ENCODE measurements around the gene STK39.

The STK39 gene

DNA sequence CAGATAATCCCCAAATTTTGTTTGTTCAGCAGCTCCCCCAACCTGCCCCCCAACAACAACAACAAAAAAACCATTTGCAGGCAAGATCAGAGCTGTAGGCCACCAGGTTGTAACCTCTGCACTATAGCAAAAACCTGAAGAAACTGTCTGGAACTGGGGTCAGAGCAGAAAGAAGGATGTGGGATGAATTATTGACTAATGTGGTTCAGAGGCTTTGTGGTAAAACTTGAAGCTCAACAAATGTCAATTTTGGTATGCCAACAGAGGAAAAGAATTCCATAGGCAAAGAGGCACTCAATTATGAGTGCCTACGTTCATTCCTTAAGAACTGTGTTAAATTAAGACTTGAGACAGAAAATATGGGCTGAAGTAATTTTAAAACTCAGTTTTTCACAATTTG is 255.1 kb downstream of the STK39 start:
- Histone ChIP-seq H3K27me3 (ENCODE audit: insufficient read depth, low read length, poor library complexity) (no peaks in the 10 kb centered on the region), H3K9ac (ENCODE audit: low read depth, low read length) (no peak overlapping the region), H3K9me3 (ENCODE audit: insufficient read depth, low read length, severe bottlenecking) (no peaks in the 10 kb centered on the region), H4K20me1 (ENCODE audit: insufficient read depth, low read length) (no peaks in the 10 kb centered on the region; the same call in 1 of the 2 replicates), H3K4me2 (ENCODE audit: insufficient read depth, low read length) (no peak overlapping the region), H3K79me2 (ENCODE audit: insufficient read depth, low read length) (no peaks in the 10 kb centered on the region), H3K4me3 (ENCODE audit: low read depth in 1 of 2, low read length in 2 of 2) (no peak overlapping the region), H3K27ac (ENCODE audit: low read length) (no peak overlapping the region), H3K4me1 (ENCODE audit: insufficient read depth, low read length) (peaks cover 16% of the 10 kb centered on the region), H3K36me3 (ENCODE audit: insufficient read depth, low read length) (no peaks in the 10 kb centered on the region; the same call in 1 of the 2 replicates), H2AFZ (ENCODE audit: low read depth, low read length) (no peak overlapping the region)
- TF ChIP-seq CTCF (IDR thresholded peaks at IDR 0.05; ENCODE audit: borderline replicate concordance, extremely low read depth, low read length, poor library complexity, severe bottlenecking): no peak
- no peak for TF ChIP-seq EZH2 (IDR thresholded peaks at IDR 0.05; ENCODE audit: borderline replicate concordance, low read depth, low read length, severe bottlenecking)
- ATAC-seq (ENCODE audit: insufficient read depth, low read depth) (peak; percentile 96), DNase-seq (peak; percentile 22)

DNA sequence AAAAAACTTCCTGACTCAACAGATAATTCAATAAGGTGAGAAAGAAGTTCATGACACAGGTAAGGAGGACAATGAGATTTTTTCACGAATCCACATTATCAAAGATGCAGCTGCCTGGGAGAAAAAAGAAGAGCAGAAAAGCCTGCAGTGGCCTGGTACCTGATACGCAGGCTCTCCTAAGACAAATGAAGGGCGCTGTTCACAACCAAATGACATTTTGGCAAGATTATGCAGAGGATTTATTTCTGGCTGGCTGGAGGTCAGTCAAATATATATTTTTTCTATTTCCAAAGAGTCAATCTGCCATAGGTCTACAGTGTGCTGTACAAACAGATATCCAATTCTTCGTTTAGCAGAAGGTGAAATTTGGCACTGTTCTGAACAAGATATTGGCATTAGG is 257.3 kb downstream of the STK39 start:
- ATAC-seq (ENCODE audit: insufficient read depth, low read depth): no peak
- H3K4me3 ChIP-seq (ENCODE audit: low read depth in 1 of 2, low read length in 2 of 2): no peak overlapping the region

DNA sequence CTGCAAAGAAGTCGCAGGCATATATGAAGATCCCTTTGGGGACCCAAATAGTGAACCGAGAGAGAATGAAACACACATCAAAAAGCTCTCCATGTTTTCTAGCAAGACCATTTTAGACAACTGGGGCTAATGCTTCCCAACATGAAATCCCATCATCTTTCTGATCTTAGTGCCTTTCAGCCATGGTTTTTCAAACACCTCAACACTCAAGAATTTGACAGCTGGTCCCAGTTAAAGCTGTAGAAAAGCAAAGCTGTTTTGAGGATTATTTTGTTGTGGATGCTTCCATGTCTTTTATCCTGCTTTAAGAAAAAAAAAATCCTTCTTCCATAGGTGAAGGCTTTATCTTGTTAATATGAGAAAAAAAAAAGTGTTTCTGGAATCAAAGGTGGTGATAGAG is 259.1 kb downstream of the STK39 start:
- Histone ChIP-seq H3K4me3 (ENCODE audit: low read depth in 1 of 2, low read length in 2 of 2) (no peak overlapping the region), H3K27ac (ENCODE audit: low read length) (no peak overlapping the region), H3K79me2 (ENCODE audit: insufficient read depth, low read length) (no peaks in the 10 kb centered on the region), H3K4me1 (ENCODE audit: insufficient read depth, low read length) (peaks cover 15% of the 10 kb centered on the region), H4K20me1 (ENCODE audit: insufficient read depth, low read length) (no peaks in the 10 kb centered on the region; the same call in 1 of the 2 replicates), H3K9me3 (ENCODE audit: insufficient read depth, low read length, severe bottlenecking) (no peaks in the 10 kb centered on the region), H2AFZ (ENCODE audit: low read depth, low read length) (no peak overlapping the region), H3K4me2 (ENCODE audit: insufficient read depth, low read length) (no peak overlapping the region), H3K9ac (ENCODE audit: low read depth, low read length) (no peak overlapping the region), H3K27me3 (ENCODE audit: insufficient read depth, low read length, poor library complexity) (no peaks in the 10 kb centered on the region), H3K36me3 (ENCODE audit: insufficient read depth, low read length) (peaks cover 5% of the 10 kb centered on the region)
- TF ChIP-seq CTCF (IDR thresholded peaks at IDR 0.05; ENCODE audit: borderline replicate concordance, extremely low read depth, low read length, poor library complexity, severe bottlenecking) (no peak), EZH2 (IDR thresholded peaks at IDR 0.05; ENCODE audit: borderline replicate concordance, low read depth, low read length, severe bottlenecking) (no peak)
- DNase-seq (no peak), ATAC-seq (ENCODE audit: insufficient read depth, low read depth) (no peak)

More for the DNA sequence above, 257.3 kb downstream of the STK39 start:
- TF ChIP-seq EZH2 (IDR thresholded peaks at IDR 0.05; ENCODE audit: borderline replicate concordance, low read depth, low read length, severe bottlenecking) (no peak), CTCF (IDR thresholded peaks at IDR 0.05; ENCODE audit: borderline replicate concordance, extremely low read depth, low read length, poor library complexity, severe bottlenecking) (no peak)
- Histone ChIP-seq H3K9me3 (ENCODE audit: insufficient read depth, low read length, severe bottlenecking) (no peaks in the 10 kb centered on the region), H3K4me2 (ENCODE audit: insufficient read depth, low read length) (no peak overlapping the region), H4K20me1 (ENCODE audit: insufficient read depth, low read length) (no peaks in the 10 kb centered on the region; the same call in 1 of the 2 replicates), H3K4me1 (ENCODE audit: insufficient read depth, low read length) (peaks cover 16% of the 10 kb centered on the region), H2AFZ (ENCODE audit: low read depth, low read length) (no peak overlapping the region), H3K9ac (ENCODE audit: low read depth, low read length) (no peak overlapping the region), H3K27me3 (ENCODE audit: insufficient read depth, low read length, poor library complexity) (no peaks in the 10 kb centered on the region), H3K36me3 (ENCODE audit: insufficient read depth, low read length) (no peaks in the 10 kb centered on the region), H3K79me2 (ENCODE audit: insufficient read depth, low read length) (no peaks in the 10 kb centered on the region), H3K27ac (ENCODE audit: low read length) (no peak overlapping the region)
- DNase-seq: no peak

DNA sequence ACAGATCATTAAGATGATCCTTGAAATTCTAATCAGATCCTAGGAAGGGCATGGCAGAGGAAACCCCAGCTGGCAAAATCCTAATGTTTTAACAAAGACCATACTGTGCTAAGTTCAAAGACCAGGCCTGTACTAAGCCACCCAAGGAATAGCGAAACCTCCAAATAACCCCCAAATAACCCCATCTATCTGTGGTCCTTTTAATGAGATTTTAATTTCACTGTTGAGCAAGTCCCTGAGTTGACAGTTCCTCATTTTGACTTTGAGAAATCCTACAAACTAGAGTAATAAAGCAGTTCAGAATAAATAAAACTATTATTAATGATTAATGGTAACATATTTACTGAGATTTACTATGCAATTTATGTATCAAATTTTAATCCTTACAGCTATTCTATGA is 259.8 kb downstream of the STK39 start:
- H3K36me3 ChIP-seq (ENCODE audit: insufficient read depth, low read length): peaks cover 5% of the 10 kb centered on the region
- H3K27me3 ChIP-seq (ENCODE audit: insufficient read depth, low read length, poor library complexity): no peaks in the 10 kb centered on the region
- no peak overlapping the region for H3K4me2 ChIP-seq (ENCODE audit: insufficient read depth, low read length)
- peaks cover 7% of the 10 kb centered on the region for H3K4me1 ChIP-seq (ENCODE audit: insufficient read depth, low read length)
- ATAC-seq (ENCODE audit: insufficient read depth, low read depth) (no peak), DNase-seq (no peak)
- no peak overlapping the region for H3K9ac ChIP-seq (ENCODE audit: low read depth, low read length)
- no peak overlapping the region for H3K4me3 ChIP-seq (ENCODE audit: low read depth in 1 of 2, low read length in 2 of 2)
- TF ChIP-seq EZH2 (IDR thresholded peaks at IDR 0.05; ENCODE audit: borderline replicate concordance, low read depth, low read length, severe bottlenecking): no peak
- TF ChIP-seq CTCF (IDR thresholded peaks at IDR 0.05; ENCODE audit: borderline replicate concordance, extremely low read depth, low read length, poor library complexity, severe bottlenecking): no peak
- no peaks in the 10 kb centered on the region for H4K20me1 ChIP-seq (ENCODE audit: insufficient read depth, low read length)
- H3K27ac ChIP-seq (ENCODE audit: low read length): no peak overlapping the region
- no peaks in the 10 kb centered on the region for H3K79me2 ChIP-seq (ENCODE audit: insufficient read depth, low read length)
- no peak overlapping the region for H2AFZ ChIP-seq (ENCODE audit: low read depth, low read length)
- H3K9me3 ChIP-seq (ENCODE audit: insufficient read depth, low read length, severe bottlenecking): no peaks in the 10 kb centered on the region
